Measurements from ENCODE around the gene PPP2R2B. TPM values are rescaled to one million over a fixed set of nuclear protein-coding genes. Genes with fewer than 3 reads are reported as not detected.

Gene PPP2R2B
- total and polyA plus RNA-seq, 2 of the 4 experiments (the other 2 are of a cell fraction): not detected

DNA sequence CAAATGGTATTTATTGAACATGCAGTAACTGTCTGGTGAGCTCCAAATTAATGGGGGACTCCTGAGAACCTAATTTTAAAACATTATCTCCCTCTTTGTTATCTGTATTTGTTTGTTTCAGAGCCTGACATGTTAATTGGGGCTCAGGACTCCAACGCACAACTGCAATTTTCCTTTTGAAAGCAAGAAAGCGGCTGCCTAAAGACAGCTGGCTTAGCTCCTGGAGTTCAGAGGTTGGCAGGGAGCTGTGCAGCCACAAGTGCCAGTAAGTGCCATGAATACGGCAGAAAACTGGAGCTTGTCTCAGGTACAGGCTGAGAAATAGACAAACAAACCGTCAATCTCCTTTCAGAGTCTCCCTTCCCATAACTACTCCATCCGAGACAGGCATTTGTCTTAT lies 80.9 kb downstream of the PPP2R2B start:
- H3K79me1 ChIP-seq (ENCODE audit: low read depth in 1 of 2, low read length in 2 of 2): no peaks in the 10 kb centered on the region
- H2AK5ac ChIP-seq (ENCODE audit: low read depth, low read length): no peak overlapping the region
- no peaks in the 10 kb centered on the region for H3K9me3 ChIP-seq (ENCODE audit: control insufficient read depth, insufficient read depth, low read length)
- dilution Hi-C loops (cut with HindIII; ENCODE audit: low sequenced_read_pairs, unreplicated experiment): no loop called here
- H4K91ac ChIP-seq (ENCODE audit: insufficient read depth, low read depth, low read length): no peak overlapping the region
- no peaks in the 10 kb centered on the region; the same call in 1 of the 2 replicates for H3K27me3 ChIP-seq (ENCODE audit: control insufficient read depth, insufficient read depth, low read length)
- DNase-seq (no peak), ATAC-seq (ENCODE audit: low read depth) (no peak)
- H4K5ac ChIP-seq (ENCODE audit: low read depth, low read length): no peak overlapping the region
- H3K9ac ChIP-seq (ENCODE audit: low read depth, low read length): no peak overlapping the region
- H3K18ac ChIP-seq (ENCODE audit: low read depth, low read length): no peak overlapping the region
- no peak overlapping the region for H2AK9ac ChIP-seq (replicated peaks; ENCODE audit: low read depth, low read length, poor library complexity)
- no peak overlapping the region for H2BK15ac ChIP-seq (ENCODE audit: low read depth, low read length)
- no peak overlapping the region for H3K4ac ChIP-seq (ENCODE audit: low read depth, low read length)
- H3K4me3 ChIP-seq (ENCODE audit: insufficient read depth, low read depth, low read length): no peak overlapping the region
- no TSS peak for BruUV-seq (replicated peaks)
- no peak overlapping the region for H3K23ac ChIP-seq (ENCODE audit: low read depth, low read length)
- in situ Hi-C loops (cut with MboI; ENCODE audit: low sequenced_read_pairs): no loop called here
- CTCF ChIA-PET: no interaction called here
- no CpG with 5 or more reads among the region's 5 CpGs for WGBS, 2 experiments (ENCODE audit: extremely low coverage in 2 of 2, insufficient read length in 1 of 2)
- H2BK20ac ChIP-seq (ENCODE audit: low read depth, low read length): no peak overlapping the region
- TF ChIP-seq SMC3 (IDR thresholded peaks at IDR 0.05; ENCODE audit: low read depth, low read length) (no peak), RFX5 (IDR thresholded peaks at IDR 0.05; ENCODE audit: low read depth, low read length) (no peak), RCOR1 (IDR thresholded peaks at IDR 0.05; ENCODE audit: insufficient replicate concordance, low read length) (no peak)
- H3K14ac ChIP-seq (replicated peaks; ENCODE audit: low read depth, low read length): no peak overlapping the region
- no peak overlapping the region for H2BK120ac ChIP-seq (ENCODE audit: low read depth, low read length)
- intact Hi-C loops (cut with micrococcal nuclease): loop anchor here (10.0 kb wide), 1 partner anchor 193 kb away; no protein-coding TSS in a partner anchor
- H4K20me1 ChIP-seq (ENCODE audit: insufficient read depth, low read length): no peaks in the 10 kb centered on the region
- no peak overlapping the region for H3K56ac ChIP-seq (ENCODE audit: extremely low read depth, insufficient read depth, low read length)
- H3K27ac ChIP-seq (ENCODE audit: insufficient read depth, low read length): no peak overlapping the region
- POLR2A ChIA-PET (ENCODE audit: unreplicated experiment): no interaction called here
- H4K8ac ChIP-seq (ENCODE audit: low read depth in 2 of 2, low read length in 2 of 2): no peak overlapping the region
- H3K4me1 ChIP-seq (ENCODE audit: control insufficient read depth, insufficient read depth, low read length): no peaks in the 10 kb centered on the region
- H3K9me1 ChIP-seq (ENCODE audit: insufficient read depth, low read length): no peaks in the 10 kb centered on the region
- no peak overlapping the region for H3K4me2 ChIP-seq (ENCODE audit: low read depth, low read length)
- no peak overlapping the region for H2AFZ ChIP-seq (replicated peaks; ENCODE audit: low read length, poor library complexity)
- H3K36me3 ChIP-seq (ENCODE audit: control insufficient read depth, insufficient read depth, low read length): no peaks in the 10 kb centered on the region
- no peak overlapping the region for H2BK5ac ChIP-seq (ENCODE audit: low read depth, low read length, poor library complexity, severe bottlenecking)
